LNCAP (cell line): ENCODE results near the gene CECR2.

Experiments
- CTCF ChIP-seq: fragments of 450-650 bp; IDR thresholded peaks from 2 replicates; pipeline ENCODE4 v1.5.1; 2017; ENCODE audit warnings: mild to moderate bottlenecking

Gene CECR2

DNA sequence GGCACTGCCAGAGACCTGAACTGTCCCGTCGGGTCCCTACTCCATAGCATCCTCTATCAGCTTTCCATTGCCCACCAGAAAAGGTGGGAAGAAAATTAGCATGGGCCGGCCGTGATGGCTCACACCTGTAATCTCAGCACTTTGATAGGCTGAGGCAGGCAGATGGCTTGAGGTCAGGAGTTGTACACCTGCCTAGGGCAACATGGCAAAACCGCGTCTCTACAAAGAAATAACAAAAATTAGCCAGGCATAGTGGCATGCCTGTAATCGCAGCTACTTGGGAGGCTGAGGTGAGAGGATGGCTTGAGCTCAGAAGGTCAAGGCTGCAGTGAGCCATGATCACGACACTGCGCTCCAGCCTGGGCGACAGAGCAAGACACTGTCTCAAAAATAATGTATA, 197.5 kb downstream of the CECR2 start:
- no peak for TF ChIP-seq CTCF

DNA sequence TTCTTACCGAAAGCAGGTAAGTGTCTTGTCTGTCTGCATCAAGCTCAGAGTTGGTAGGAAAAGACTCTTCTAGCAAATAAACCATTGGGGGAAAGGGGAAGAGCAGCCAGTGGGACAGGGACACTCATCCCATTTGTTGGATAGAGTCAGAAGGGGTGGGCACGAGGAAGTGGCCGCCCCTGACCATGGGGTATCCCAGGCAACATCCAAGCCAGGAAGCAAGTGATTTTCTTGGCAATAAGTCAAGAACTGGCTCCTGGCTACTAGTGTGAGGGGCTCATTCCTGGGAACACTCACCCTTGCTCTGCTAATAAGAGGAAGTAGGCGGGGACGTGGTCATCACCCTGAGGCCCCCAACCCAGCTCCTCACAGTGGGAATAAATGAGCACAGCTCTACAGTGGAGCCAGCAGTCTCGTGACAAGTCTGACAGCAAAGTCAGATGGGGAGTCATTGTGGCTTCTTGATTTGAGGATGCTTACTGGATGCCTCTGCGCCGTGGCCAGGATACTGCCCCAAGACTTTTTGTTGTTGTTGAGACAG, 200.8 kb downstream of the CECR2 start:
- no peak for TF ChIP-seq CTCF

DNA sequence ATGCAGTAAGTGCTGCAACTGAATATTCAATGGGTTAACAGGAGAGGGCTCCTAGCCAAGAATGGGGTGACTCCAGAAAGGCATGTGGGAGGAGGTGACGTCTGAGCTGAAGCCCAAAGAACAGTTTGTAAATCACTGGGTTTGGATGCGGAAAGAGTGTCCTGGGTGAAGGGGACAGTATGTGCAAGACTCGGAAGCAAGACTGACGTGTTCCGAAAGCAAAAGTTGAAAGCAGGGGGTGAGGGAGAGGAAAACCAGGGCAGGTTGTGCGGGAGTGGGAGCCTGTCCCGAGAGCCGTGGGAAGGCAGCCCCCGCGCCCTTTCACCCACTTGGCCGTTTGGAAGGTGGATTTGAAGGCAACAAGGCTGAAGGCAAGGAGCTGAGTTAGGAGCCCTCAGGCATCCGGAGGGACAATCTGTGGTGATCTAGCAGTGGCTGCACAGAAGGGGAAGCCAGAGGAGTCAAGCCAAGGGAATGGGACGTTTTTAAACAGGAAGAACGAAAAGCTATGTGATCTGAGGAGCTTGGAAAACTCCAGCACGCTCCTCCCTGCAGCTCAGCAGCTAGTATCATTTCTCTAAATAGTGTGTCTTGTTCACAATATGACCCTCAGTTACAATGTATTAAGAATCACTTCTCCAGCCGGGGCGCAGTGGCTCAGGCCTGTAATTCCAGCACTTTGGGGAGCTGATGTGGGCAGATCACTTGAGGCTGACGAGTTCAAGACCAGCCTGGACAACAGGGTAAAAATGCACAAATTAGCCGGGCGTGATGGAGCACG, 201.8 kb downstream of the CECR2 start:
- TF ChIP-seq CTCF, result no peak

- no peak for TF ChIP-seq CTCF
Observed at GRCh38 chr22:17575151-17575550, 205.9 kb downstream of the CECR2 start.

GRCh38 chr22:17575681-17576080, 206.4 kb downstream of the CECR2 start:
- no peak for TF ChIP-seq CTCF

DNA sequence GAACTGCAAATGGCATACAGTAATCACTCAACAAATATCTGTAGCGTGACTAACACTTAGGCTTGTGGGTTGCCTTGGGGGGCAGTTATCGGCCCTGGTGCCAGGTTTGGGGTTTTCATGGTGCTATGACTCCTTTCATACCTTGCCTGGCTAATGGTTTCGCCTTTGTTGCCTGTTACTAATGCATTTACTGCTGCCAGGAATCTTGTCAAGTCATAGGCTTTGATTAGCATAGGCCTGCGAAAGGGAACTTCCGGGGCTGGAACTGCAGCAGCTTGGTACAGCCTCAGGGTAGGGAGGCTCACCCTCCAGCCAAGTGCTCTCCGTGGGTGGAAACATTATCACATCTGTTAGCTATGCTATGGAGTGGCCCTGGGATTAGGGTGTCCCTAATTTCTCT, 207.2 kb downstream of the CECR2 start:
- TF ChIP-seq CTCF, result no peak

GRCh38 chr22:17578136-17578754, 209.0 kb downstream of the CECR2 start:
- no peak for TF ChIP-seq CTCF
